C1 segment of cervical spinal cord (tissue), 14 donors: Measurements from ENCODE around the gene CFAP43.
"Not testable (repeated sequence)": the region's sequence is repeated elsewhere in the genome, so short reads cannot be mapped to it uniquely, and the experiment has no call there.

Experiments
- DNase-seq, 14 donors: peaks; one replicate each; lab custom pipeline; 2025; lab: John Stamatoyannopoulos, UW

The CFAP43 gene

DNA sequence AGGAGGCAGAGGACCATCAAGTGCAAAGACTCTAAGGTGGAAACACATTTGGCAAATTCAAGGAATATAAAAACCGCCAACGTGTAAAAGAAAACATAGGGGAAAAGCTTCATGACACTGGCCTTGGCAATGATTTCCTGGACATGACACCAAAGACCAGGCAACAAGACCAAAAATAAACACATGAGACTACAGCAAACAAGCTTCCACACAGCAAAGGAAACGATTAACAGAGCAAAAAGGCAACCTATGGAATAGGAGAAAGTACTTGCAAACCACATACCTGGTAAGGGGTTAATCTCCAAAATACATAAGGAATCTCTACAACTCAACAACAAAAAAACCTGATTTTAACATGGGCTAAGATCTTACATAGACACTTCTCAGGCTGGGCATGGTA, 26.0 kb upstream of the CFAP43 start:
- no peak for DNase-seq

DNA sequence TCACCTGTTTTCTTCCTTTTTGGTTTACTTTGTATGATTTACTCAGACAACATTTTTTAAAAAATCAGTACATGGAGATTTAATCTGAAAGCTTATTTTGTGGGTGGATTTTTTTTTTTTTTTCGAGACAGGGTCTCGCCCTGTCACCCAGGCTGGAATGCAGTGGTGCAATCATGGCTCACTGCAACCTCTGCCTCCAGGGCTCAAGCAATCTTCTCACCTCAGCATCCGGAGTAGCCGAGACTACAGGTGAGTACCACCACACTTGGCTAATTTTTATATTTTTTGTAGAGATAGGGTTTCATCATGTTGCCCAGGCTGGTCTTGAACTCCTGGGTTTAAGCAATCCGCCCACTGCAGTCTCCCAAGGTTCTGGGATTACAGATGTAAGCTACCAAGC, 25.1 kb upstream of the CFAP43 start:
- no peak for DNase-seq

DNA sequence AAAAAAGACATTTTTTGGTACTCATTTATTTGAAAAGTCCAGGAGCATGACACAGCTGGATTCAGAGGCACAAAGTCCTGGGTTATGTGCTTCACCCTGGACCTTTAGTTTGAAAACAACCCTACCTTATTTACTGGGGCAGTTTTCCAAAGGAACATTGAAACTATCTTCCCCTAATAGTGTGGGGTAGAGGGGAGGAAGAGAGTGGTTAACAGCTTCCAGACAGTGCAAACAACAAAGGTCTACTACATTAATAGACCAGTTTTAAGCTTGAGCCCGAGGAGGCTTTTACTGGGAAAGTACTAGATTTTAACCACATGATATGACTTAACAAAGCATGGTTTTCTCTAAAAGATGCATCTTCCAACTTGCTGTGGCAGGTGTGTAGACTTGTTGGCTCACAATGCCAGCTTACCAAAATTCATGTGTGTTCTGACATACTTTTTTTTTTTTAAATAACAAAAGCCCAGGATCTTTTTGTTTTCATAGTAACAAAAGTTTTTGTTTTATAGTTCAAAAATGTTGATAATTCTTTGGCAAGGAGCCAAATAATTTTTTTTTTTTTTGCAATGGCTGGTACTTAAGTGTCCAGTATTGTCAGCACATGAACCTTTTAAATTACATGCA, 24.3 kb upstream of the CFAP43 start:
- peak in 1 of 14 donors; percentile 23 for DNase-seq

DNA sequence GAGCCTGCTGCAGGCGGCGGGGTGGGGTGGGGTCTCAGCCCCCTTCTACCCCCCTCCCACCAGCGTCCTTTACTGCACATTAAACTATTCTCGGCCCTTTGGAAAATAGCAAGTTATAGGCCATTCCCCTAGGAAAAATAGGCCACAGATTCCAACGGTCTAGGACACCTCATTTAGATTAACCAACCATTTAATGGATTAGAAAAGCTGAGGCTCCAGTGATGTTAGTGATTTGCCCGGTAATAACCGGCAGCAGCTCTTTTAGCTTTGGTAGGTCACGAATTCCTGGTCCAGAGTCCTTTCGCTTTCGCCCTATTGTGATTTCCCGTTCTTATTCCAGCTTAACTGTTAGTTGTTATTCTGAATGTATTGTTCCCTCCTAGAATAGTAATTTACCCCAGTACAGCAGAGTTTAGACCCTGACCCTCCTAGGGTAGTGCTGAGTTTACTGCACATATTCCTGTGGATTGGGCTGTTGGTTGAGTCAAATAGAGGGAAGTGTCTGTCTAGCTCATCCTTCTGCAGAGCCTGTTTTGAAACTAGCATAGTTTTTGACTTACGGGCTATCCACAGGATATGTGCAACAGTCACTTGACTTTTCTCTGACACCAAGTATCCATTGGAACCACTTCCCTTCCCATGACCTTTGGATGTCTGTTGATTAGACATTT, 23.3 kb upstream of the CFAP43 start:
- DNase-seq: peak in 7 of 14 donors; percentile 21 to 54 (median 40)

DNA sequence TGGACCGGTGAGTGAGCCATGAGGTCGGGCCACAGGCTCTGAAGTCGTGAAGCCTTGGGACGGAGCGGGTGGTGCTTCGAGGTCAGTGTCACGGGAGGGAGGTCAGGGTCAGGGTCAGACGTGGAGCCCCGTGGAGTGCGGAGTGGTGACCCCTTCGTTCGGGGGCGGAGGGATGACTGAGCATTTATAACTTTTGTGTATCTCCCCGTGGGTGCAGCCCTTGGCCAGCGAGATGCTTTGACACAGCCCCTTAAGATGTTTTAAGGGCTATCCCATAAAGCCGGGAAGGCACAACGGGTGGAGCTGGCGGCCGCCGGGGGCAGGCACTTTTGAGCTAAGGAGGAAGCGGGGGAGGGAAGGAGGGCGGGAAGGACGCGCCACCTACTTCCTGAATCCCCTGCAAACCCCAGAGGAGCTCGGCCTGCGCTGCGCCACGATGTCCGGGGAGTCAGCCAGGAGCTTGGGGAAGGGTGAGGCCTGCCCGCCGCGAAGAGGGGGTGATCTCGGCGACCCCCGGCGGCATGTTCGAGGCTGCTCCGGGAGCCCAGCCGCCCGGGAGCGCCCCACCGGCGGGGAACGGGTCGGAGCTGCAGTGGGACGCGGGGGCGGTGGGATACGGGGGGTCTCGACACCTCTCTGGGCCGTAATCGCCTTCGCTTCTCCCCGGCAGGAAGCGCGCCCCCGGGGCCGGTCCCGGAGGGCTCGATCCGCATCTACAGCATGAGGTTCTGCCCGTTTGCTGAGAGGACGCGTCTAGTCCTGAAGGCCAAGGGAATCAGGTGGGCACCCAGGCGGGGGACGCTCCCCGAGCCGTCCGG, 22.5 kb upstream of the CFAP43 start, which contains the start of gene GSTO1:
Gene GSTO1 (plus strand): TSS at position 400 of the 818 bp plus-strand sequence. CDS start 37 bp downstream, at position 437.
- DNase-seq: peak in 12 of 14 donors; percentile 37 to 77 (median 58)

DNA sequence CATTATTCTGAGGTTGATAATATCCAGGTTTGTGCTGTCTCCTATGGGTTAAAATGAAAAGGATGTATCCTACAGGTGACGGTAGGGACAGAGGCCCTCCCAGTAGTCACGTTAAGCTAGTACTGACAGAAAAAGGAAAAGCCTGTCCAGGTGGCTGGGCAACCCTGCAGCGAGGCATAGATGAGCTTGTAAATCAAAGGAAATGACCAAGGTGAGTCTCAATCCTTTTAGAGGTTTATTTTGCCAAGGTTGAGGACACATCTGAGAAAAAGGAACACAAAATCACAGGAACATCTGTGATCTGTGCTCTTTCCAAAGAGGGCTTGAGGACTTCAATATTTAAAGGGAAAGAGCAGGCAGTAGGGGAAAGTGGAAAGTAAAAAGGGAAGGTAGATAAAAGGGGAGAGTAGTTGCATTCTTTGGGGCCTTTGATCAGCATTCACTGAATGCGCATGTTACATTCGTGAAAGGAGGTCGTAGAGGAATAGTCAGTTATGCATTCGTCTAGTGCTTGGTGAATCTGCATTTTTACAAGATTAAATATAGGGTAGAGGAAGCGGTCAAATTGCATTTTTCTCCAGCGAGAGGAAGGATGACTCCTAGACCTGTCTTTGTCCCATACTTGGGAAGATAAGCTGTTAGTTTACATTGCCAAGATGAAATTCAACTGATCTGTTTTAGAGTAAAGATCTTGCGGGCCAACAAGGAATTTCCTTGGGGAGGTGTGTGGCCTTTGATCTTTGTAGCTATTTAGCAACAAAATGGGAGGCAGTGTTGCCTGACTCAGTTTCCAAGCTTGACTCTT, 21.6 kb upstream of the CFAP43 start:
- DNase-seq: no peak

DNA sequence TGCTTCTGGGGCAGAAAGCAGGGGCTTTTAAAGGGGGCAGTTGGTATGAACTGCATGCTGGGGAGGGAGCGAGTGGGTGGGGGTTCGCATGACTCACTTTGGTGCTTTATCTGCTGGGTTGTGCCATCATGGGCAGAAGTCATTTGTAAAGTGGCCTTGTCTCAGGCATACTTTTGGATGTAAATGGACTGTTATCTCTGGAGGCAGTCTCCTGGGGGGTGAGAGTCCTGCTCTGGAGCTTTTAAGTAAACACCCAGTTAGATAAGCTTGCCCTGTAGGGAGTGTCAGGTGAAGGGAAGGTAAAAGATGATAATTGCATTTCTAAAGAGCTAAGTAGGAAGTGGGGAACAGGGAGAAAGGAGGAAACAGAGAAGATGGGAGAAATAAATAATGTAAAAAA, 20.9 kb upstream of the CFAP43 start:
- DNase-seq: no peak

DNA sequence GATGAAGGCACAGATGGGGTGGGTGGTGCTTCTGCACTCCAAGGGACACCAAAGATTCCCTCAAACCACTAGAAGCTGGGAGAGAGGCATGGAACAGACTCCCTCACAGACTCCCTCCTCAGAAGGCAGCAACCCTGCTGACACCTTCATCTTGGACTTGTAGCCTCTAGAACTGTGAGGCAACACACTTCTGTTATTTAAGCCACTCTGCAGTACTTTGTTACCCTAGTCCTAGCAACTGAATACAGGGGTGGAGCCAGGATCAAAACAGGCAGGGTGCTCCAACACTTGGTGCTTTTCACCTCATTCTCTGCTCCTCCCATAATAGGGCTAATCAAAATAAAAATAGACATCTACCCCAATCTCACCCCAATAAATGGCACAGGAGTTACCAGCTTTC, 20.2 kb upstream of the CFAP43 start:
- no peak for DNase-seq

DNA sequence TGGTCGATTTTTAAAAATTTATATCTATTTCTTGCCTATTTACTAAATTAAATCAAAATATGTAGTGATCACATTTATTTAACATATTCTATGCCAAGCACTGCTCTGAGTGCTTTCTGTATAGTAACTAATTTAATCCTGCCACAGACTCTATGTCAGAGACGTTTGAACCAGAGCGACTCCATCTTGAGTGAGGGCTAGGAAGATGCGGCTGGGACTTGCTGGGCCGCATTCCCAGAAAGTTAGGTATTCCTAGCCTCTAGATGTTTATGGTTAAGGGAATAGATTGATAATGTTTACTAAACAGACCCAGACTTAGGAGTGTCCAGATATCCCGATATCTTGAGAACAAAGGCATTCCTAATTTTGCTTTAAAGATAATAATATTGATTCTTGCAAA, 19.3 kb upstream of the CFAP43 start:
- no peak for DNase-seq

DNA sequence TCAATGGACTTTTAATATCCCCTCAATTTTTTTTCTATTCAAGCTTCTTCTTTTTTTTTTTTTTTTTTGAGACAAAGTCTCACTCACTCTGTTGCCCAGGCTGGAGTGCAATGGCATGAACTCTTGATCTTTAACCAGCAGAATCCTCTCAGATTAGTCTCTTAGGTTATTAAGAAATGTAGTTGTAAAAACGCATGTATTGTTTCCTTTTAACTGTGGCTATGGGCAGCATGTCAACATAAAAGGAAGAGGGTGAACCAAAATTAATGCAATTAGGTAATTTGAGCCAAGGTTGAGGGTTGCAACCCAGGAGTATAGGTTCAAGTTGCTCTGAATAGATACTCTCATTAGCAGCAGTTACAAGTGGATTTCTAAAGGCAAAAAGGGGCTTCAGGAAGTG, 18.2 kb upstream of the CFAP43 start:
- no peak for DNase-seq

DNA sequence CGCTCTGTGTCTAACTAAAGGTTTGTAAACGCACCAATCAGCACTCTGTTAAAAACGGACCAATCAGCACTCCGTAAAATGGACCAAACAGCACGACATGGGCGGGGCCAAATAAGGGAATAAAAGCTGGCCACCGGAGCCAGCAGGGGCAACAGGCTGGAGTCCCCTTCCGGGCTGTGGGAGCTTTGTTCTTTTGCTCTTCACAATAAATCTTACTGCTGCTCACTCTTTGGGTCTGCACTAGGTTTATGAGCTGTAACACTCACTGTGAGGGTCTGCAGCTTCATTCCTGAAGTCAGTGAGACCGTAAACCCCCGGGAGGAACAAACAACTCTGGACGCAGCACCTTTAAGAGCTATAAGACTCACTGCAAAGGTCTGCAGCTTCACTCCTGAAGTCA, 16.8 kb upstream of the CFAP43 start:
- not testable (repeated sequence) for DNase-seq

DNA sequence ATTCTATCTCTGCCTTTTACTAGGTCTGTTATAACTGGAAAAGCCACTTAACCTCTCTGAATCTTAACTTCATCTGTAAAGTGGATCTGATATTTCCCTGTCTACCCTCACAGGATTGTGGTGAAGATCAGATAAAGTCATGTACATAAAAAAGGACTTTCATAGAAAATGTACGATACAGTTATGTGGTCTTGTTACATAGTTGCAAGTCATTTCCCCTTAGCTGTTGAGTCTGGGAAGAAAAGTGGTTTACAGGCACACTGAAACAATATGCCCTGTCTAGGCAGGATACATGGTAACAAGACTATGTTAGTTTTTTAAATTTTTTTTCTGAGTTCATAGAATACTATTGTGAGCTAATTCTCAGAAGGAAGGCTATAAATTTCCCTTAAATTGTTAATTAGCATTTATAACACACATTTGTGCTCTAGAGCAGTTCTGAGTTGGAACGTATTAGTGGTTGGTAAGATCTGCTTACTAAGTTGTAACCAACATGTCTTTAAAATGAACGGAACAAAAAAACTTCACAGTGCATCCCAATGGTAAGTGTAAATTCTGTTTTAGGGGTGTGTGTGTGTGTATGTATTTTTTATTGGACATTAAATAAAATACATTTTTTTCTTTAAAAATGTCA, 15.5 kb upstream of the CFAP43 start:
- DNase-seq: no peak

DNA sequence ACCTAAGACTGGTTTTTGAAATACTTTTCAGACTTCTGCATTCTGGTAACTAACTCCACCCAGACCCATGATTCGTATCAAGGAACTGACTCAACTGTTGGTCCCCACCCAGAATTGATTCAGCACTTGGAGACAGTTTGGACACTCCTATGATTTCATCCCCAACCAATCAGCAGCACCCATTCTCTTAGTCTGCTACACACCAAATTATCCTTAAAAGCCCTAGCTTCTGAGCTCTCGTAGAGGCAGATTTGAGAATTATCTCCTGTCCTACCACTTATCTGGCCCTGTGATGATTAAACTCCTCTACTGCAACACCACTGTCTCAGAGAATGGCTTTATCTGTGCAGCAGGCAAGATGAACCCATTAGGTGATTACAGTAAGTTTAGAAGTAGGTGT, 14.8 kb upstream of the CFAP43 start:
- DNase-seq: no peak

DNA sequence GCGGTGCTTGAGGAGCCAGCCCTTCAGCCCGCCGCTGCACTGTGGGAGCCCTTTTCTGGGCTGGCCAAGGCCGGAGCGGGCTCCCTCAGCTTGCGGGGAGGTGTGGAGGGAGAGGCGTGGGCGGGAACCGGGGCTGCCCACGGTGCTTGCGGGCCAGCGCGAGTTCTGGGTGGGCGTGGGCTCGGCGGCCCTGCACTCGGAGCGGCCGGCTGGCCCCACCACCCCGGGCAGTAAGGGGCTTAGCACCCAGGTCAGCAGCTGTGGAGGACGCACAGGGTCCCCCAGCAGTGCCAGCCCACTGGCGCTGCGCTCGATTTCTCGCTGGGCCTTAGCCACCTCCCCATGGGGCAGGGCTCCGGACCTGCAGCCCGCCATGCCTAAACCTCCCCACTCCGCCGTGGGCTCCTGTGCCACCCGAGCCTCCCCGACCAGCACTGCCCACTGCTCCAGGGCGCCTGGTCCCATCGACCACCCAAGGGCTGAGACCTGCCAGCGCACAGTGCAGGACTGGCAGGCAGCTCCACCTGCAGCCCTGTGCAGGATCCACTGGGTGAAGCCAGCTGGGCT, 13.0 kb upstream of the CFAP43 start:
- DNase-seq: no peak

DNA sequence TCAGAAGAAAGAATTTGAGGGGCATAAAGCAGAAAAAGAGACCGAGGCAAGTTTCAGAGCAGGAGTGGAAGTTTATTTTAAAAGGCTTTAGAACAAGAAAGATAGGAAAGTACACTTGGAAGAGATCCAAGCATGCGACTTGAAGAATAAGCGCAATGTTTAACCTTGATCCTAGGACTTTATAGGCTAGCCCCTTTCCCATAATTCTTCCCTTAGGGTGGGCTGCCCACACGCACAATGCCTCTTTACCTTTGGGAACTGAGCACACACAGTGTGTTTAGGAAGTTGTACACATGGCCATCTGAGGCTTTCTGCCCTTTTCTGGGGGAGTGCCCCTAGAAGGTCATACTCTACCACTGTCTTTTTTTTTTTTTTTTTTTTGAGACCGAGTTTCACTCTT, 11.3 kb upstream of the CFAP43 start:
- DNase-seq: no peak

DNA sequence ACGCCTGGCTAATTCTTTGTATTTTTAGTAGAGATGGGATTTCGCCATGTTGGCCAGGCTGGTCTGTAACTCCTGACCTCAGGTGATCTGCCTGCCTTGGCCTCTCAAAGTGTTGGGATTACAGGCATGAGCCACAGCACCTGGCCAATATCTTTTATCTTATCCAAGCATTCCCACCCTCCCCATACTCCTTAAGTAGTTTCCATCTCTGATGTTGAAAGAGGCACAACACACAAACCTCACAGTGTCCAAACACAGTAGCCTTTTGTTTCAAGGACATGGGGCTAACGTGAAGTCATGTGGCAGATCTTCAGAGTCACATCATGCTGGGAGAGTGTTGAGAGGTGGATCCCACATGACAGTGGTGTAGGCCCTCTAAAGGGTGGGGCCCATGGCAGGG, 10.8 kb upstream of the CFAP43 start:
- DNase-seq: peak in 7 of 14 donors; percentile 10 to 56 (median 27)

DNA sequence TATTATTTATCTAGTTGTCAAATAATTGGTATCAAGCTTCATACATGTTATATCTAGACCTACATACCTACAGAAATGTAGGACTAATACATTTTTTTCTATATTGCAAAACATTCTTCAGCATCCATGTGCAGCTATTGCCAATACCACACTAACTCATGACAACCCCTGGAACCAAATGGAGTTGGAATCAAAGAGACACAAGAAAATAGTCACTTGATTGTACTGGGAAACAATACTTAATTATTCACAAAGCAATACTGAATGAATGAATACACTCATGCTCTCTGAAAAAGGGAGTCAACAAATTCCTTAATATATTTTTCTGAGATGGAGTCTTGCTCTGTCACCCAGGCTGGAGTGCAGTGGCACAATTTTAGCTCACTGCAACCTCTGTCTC, 10.4 kb upstream of the CFAP43 start:
- DNase-seq: peak in 1 of 14 donors; percentile 4

DNA sequence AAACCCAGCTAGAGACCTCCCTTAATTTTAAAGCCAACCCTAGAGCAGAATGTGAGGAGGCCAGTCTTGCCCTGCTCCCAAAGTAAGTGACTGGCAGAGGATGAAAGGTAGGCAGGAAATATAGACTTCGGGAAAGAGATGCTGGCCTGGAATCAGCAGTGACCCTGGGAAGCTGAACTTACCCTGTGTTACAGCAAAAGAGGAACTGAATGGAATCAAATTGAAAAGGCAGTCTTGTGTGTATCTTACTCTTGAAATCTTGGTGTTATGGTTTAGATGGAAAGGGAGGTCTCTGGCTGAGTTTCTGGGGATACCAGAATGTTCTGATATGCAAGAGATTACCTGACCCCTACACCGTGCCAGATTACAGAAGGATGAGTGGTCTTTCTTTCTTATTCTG, 7.9 kb upstream of the CFAP43 start:
- DNase-seq: no peak

DNA sequence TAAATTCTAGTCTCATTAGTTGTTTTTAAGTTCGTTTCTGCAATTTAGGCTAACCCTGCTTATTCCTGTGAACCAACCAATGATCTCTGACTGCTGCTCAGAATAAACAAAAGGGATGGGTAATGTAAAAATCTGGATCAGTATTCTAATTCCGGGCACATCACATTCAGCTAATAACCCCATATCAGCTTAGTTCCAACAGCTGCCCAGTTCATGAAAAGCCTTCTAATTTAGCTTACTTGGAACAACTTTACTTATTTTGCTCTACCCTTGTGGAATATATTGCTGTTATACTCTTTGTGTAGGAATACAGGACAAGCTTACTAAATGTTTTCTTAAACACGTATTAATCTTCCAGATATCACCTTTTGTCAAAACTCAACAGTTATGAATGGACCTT, 3.6 kb upstream of the CFAP43 start:
- DNase-seq: no peak

DNA sequence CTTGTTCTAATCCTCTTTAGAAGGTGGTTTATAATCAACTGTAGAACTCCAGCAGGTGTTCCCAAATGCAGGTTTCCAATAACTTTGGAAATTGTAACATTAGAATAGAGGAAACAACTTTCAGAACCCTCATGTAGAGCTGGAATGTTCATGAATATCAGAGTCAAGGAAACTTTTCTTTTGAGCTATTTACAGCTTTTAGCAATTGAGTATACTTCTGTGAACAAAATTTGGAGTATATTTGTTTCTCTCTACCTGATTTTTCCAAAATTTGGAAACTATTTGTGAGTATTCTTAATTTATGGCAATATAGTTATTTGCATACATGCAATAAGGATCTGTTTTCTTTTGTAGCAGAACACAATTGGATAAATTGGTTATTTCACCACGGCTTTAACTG, 2.8 kb upstream of the CFAP43 start:
- DNase-seq: no peak

DNA sequence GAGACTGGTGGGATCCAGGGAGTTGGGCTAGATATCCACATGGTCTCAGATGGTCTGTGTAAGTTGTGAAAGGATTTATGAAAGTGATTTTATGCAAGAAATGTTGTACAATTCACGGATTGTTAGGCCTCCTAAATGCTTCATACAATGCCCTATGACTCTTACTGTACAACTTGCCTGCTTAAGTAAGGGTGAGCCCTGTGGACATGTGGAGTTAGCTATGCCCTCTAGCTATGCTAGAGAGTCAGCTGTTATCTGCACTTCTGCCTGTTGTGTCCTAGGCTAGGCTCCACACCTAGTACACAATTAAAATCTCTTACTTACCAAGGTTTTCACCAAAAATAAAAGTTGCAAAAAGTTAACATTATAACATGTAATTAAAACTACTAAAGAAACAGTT, 1.7 kb upstream of the CFAP43 start:
- no peak for DNase-seq
